Omental fat pad (tissue), 4 donors: ENCODE data around the gene PLAAT2. TPM values are rescaled to one million over a fixed set of nuclear protein-coding genes. Genes with fewer than 3 reads are reported as not detected.

Experiments
- ATAC-seq: fragments of 150-250 bp; one replicate; pipeline ENCODE4 v1.9.1; 2016; ENCODE audit warnings: mild to moderate bottlenecking, moderate library complexity; ENCODE audit not compliant: low FRiP score
- DNase-seq: peaks from one replicate; pipeline ENCODE4 v3.0.0-alpha.2; 2019; ENCODE audit warnings: low spot score
- total RNA-seq, 4 donors: library from RNA; depleted of rRNA; stranded (reverse); fragments of >200 nt; gene quantifications; one replicate each; pipeline ENCODE4 v1.1.0, GENCODE V29; 2016
- TF ChIP-seq, protein P1 (sequence below), 3 donors: fragments of 450-650 bp; IDR thresholded peaks; one replicate each; pipeline ENCODE4 v1.5.1; 2016 to 2017; ENCODE audit warnings: antibody characterized with exemption in 3 of 3, mild to moderate bottlenecking in 3 of 3, moderate library complexity in 2 of 3

Gene PLAAT2
- total RNA-seq, 4 donors from 2014 or later: 0.65 TPM; not detected in 3

GRCh38 chr11:63505857-63506528, 57.2 kb downstream of the PLAAT2 start, which contains the start of gene LGALS12:
LGALS12 (plus strand) TSS chr11:63506084; CDS start chr11:63506459, 375 bp downstream.
- TF ChIP-seq, protein P1, sequence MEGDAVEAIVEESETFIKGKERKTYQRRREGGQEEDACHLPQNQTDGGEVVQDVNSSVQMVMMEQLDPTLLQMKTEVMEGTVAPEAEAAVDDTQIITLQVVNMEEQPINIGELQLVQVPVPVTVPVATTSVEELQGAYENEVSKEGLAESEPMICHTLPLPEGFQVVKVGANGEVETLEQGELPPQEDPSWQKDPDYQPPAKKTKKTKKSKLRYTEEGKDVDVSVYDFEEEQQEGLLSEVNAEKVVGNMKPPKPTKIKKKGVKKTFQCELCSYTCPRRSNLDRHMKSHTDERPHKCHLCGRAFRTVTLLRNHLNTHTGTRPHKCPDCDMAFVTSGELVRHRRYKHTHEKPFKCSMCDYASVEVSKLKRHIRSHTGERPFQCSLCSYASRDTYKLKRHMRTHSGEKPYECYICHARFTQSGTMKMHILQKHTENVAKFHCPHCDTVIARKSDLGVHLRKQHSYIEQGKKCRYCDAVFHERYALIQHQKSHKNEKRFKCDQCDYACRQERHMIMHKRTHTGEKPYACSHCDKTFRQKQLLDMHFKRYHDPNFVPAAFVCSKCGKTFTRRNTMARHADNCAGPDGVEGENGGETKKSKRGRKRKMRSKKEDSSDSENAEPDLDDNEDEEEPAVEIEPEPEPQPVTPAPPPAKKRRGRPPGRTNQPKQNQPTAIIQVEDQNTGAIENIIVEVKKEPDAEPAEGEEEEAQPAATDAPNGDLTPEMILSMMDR (IDR thresholded peaks at IDR 0.05): no peak
- ATAC-seq: peak; percentile 31
- DNase-seq: no peak

DNA sequence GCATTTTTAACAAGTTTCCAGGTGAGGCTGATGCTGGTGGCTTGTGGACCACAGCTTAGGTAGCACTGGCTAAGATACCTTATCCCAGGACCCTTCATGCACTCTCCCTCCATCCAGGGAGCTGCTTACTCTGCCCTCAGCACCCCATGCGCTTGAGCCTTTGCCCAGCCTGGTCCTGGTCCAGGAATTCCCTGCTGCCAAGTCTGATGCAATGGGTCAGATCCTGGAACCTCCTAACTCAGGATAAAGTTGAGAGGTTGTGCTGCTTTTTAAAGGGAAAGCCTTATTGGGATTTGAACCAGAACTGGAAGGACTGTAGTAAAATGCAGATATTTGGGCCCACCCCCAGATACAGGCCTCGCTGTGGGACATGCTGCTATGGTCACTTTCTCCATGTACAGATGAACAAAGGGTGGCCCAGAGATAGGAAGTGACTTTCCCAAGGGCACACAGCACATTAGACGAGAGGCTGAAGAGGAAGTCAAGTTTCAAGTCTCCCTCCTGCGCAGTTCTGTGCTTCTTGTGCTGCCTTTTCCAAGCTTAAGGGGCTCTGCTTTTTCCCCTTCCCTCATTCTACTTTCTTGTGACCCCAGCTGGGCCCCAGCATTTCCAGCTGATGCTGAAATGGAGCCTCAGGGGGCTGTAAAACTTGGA, 58.1 kb downstream of the PLAAT2 start:
- TF ChIP-seq, protein P1 (IDR thresholded peaks at IDR 0.05): no peak
- peak; percentile 55 for ATAC-seq
- no peak for DNase-seq

DNA sequence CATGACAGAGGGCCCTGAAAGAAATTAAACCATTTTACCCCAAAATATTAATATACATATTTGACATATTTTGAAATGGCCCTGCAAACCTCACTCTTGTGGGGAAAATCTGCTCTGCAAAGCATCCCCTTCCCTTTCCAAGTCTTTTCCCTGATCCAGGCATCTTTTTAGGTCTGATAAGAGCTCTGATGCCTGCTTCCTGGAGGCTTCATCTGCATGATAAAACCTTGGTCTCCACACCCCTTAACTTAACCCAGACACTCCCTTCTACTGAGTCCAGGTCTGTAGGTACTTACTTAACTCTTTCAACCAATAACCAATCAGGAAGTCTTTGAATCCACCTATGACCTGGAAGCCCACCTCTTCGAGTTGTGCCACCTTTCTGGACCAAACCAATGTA, 59.1 kb downstream of the PLAAT2 start:
- no peak for ATAC-seq
- TF ChIP-seq, protein P1 (IDR thresholded peaks at IDR 0.05): no peak
- no peak for DNase-seq

DNA sequence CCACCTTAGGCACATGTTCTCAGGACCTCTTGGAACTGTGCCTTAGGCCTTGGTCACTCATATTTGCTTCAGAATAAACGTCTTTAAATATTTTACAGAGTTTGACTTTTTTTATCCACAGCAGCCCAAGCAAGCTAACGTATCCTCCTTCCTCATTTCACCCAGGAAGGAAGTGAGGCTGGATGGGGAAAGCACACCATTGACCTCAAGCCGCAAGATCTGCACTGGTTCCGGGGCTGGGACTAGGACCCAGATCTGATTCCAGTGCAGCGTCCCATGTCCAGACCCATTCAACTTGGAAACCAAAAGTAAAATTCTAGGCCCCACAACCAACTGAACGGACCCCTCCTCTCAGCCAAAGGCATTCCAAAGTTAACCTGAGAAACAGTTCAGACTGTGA, 59.7 kb downstream of the PLAAT2 start:
- no peak for ATAC-seq
- TF ChIP-seq, protein P1 (IDR thresholded peaks at IDR 0.05): no peak

More for the DNA sequence above, 59.7 kb downstream of the PLAAT2 start:
- DNase-seq: no peak

Other genes with a start within 250 kb of the PLAAT2 start
- not detected for gene SLC22A9, start 193.6 kb downstream of the PLAAT2 start, total RNA-seq
- 10 to 100 TPM; 12.0 to 54.3 (median 27.9) TPM for gene PLAAT5, start 72.2 kb downstream of the PLAAT2 start, total RNA-seq
- 10 to 100 TPM; 59.3 to 98.5 (median 78.3) TPM for gene LGALS12, start 57.3 kb downstream of the PLAAT2 start, total RNA-seq
- gene PLAAT4, start 26.6 kb downstream of the PLAAT2 start, total RNA-seq: 10 to 100 TPM; 26.3 to 91.2 (median 32.6) TPM
- gene PLAAT3, start 51.1 kb upstream of the PLAAT2 start, total RNA-seq: 100 to 1,000 TPM; 125 to 616 (median 260) TPM
- gene ATL3, start 108.0 kb upstream of the PLAAT2 start, total RNA-seq: 100 to 1,000 TPM in 1 of 4 donors, 10 to 100 TPM in 3; 84.4 to 100 (median 86.5) TPM
- 100 to 1,000 TPM; 137 to 307 (median 193) TPM for gene RTN3, start 118.1 kb upstream of the PLAAT2 start, total RNA-seq
- 10 to 100 TPM; 10.7 to 18.3 (median 15.6) TPM for gene ZFTA, start 205.4 kb upstream of the PLAAT2 start, total RNA-seq